BLaER1 (cell line): Measurements from ENCODE around the gene DUSP28.
"Not testable (repeated sequence)": the region's sequence is repeated elsewhere in the genome, so short reads cannot be mapped to it uniquely, and the experiment has no call there.

Experiments used
- H3K27ac ChIP-seq: shearing (Covaris generic); formaldehyde crosslinking; 2 replicates; pipeline ENCODE4 v1.8.1; 2022
- H3K27me3 ChIP-seq: shearing (Covaris generic); formaldehyde crosslinking; 2 replicates; pipeline ENCODE4 v1.8.1; 2022
- H3K36me3 ChIP-seq: shearing (Covaris generic); formaldehyde crosslinking; 2 replicates; pipeline ENCODE4 v1.8.1; 2022
- H3K4me1 ChIP-seq: shearing (Covaris generic); formaldehyde crosslinking; 2 replicates; pipeline ENCODE4 v1.8.1; 2022
- H3K4me2 ChIP-seq: shearing (Covaris generic); formaldehyde crosslinking; 2 replicates; pipeline ENCODE4 v1.8.1; 2022
- H3K4me3 ChIP-seq: shearing (Covaris generic); formaldehyde crosslinking; 2 replicates; pipeline ENCODE4 v1.8.1; 2022
- H3K9ac ChIP-seq: shearing (Covaris generic); formaldehyde crosslinking; 2 replicates; pipeline ENCODE4 v1.8.1; 2022
- H3K9me3 ChIP-seq: shearing (Covaris generic); formaldehyde crosslinking; 2 replicates; pipeline ENCODE4 v1.8.1; 2022
- H4K20me1 ChIP-seq: shearing (Covaris generic); formaldehyde crosslinking; 2 replicates; pipeline ENCODE4 v1.8.1; 2022
- Cebpa-rat ChIP-seq: shearing (Covaris generic); IDR thresholded peaks from 2 replicates; pipeline ENCODE4 v1.8.1; 2022

The DUSP28 gene

GRCh38 chr2:240527153-240527750 lies 32.9 kb upstream of the DUSP28 start:
- no peaks in the 10 kb centered on the region for H3K27me3 ChIP-seq
- no peak overlapping the region for H3K4me3 ChIP-seq
- H3K27ac ChIP-seq: no peak overlapping the region
- H3K36me3 ChIP-seq: peaks cover 97% of the 10 kb centered on the region
- H3K9me3 ChIP-seq: peaks cover 100% of the 10 kb centered on the region
- H3K4me1 ChIP-seq: peaks cover 20% of the 10 kb centered on the region; the same call in 1 of the 2 replicates
- TF ChIP-seq Cebpa-rat: no peak
- no peak overlapping the region for H3K9ac ChIP-seq
- no peak overlapping the region for H3K4me2 ChIP-seq
- H4K20me1 ChIP-seq: no peaks in the 10 kb centered on the region

DNA sequence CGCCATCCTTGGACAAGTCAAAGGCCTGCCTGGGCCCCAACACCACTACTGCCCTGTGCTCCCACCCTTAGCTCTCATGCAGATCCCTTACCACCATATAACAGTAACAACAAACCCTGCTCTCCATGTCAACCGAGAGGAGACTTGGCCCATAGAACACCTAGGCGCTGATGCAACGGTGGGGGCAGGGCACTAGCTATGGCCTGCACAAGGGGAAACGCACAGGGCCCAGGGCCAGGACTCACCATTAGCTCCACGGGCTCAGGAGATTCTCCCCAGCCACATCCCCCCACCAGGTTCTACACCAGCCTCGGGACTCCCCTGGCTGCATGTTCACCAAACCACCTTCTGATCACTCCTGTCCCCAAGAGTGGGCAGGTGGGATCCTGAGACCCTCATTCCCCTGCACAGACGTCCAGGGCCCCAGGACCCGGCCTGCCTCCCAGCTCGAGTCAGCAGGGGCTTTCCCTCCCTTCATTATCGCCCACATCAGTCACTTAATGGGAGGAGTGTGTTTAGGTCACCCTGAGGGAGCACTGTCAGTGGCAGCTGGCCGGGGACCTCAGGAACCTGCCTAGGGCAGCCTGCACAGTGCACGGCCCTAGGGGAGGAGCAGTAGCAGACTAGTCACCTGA lies 31.6 kb upstream of the DUSP28 start:
- H3K9ac ChIP-seq: no peak overlapping the region
- H3K27ac ChIP-seq: no peak overlapping the region
- H4K20me1 ChIP-seq: no peaks in the 10 kb centered on the region
- peaks cover 93% of the 10 kb centered on the region for H3K36me3 ChIP-seq
- TF ChIP-seq Cebpa-rat: no peak
- H3K4me1 ChIP-seq: peaks cover 20% of the 10 kb centered on the region; the same call in 1 of the 2 replicates
- H3K9me3 ChIP-seq: peaks cover 98% of the 10 kb centered on the region
- H3K4me3 ChIP-seq: no peak overlapping the region
- no peaks in the 10 kb centered on the region for H3K27me3 ChIP-seq
- H3K4me2 ChIP-seq: no peak overlapping the region

DNA sequence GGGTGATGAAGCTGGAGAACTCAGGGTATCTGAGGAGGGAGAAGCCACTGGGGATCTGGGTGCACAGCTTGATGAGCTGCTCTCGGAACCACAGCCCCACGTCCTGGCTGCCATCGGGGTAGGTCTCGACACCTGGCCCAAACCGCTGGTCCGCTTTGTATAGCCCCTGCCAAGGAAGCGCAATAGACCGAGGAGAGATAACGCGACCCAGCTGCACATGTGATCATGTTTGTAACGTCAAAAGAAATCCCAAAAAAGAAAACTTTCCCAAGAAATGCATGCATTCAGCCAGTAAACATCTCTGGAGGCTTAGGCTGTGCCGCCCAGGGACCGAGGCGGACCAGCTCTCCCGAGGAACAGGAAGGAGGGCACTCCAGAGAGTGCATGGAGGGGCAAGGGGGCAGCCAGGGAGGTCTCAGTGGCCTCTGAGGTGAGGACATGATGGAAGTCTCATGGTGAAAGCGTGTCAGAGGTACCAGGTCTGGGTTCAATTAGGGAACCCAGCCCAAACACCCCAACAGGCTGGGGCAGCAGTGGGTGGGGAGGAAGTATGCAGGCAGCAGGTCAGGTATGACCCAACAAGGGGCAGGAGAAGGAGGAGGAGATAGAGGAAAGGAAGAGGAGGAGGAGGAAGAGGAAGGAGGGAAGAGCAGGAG lies 30.7 kb upstream of the DUSP28 start:
- no peak overlapping the region for H3K9ac ChIP-seq
- TF ChIP-seq Cebpa-rat: no peak
- no peak overlapping the region for H3K4me2 ChIP-seq
- H3K4me3 ChIP-seq: peak overlapping the region; percentile 14; the same call in 1 of the 2 replicates
- H3K36me3 ChIP-seq: peaks cover 93% of the 10 kb centered on the region
- peaks cover 10% of the 10 kb centered on the region; the same call in 1 of the 2 replicates for H3K4me1 ChIP-seq
- no peaks in the 10 kb centered on the region for H3K27me3 ChIP-seq
- H3K27ac ChIP-seq: no peak overlapping the region
- H4K20me1 ChIP-seq: no peaks in the 10 kb centered on the region
- peaks cover 98% of the 10 kb centered on the region for H3K9me3 ChIP-seq

DNA sequence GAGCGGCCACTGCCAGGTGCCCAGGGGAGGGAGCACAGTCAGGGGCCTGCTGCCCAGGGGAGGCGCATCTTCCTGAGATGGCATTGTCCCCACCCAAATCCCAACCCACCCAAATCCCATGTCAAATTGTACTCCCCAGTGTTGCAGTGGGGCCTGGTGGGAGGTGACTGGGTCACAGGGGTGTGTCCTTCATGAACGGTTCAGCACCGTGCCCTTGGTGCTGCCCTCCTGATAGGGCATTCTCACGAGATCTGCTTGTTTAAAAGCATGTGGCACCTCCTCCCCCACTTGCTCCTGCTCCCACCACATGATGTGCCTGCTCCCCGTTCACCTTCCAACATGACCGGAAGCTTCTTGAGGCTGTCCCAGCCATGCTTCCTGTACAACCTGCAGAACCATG lies 30.0 kb upstream of the DUSP28 start:
- H3K4me2 ChIP-seq: no peak overlapping the region
- H3K27ac ChIP-seq: no peak overlapping the region
- no peak for TF ChIP-seq Cebpa-rat
- peaks cover 7% of the 10 kb centered on the region; the same call in 1 of the 2 replicates for H3K4me1 ChIP-seq
- H3K9me3 ChIP-seq: peaks cover 97% of the 10 kb centered on the region
- H3K4me3 ChIP-seq: no peak overlapping the region
- no peaks in the 10 kb centered on the region for H3K27me3 ChIP-seq
- no peak overlapping the region for H3K9ac ChIP-seq
- H3K36me3 ChIP-seq: peaks cover 93% of the 10 kb centered on the region
- H4K20me1 ChIP-seq: no peaks in the 10 kb centered on the region

DNA sequence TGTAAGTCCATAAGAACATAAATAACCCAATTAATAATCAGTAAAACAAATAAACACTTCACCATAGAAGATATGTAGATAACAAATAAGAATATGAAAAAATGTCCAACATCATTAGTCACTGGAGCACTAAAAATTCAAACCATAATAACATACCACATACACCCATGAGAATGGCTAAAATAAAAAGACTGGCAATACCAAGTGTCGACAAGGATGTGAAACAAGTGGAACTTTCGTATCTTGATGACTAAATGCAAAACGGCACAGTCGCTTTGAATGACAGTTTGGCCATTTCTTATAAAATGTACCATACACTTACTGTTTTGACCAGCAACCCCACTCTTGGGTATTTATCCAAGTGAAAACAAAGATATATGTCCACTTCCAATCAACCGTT lies 29.1 kb upstream of the DUSP28 start:
- H3K27me3 ChIP-seq: no peaks in the 10 kb centered on the region
- H3K4me2 ChIP-seq: no peak overlapping the region
- no peak overlapping the region for H3K9ac ChIP-seq
- H3K27ac ChIP-seq: no peak overlapping the region
- H3K4me1 ChIP-seq: no peaks in the 10 kb centered on the region
- no peaks in the 10 kb centered on the region for H4K20me1 ChIP-seq
- H3K9me3 ChIP-seq: peaks cover 88% of the 10 kb centered on the region
- no peak for TF ChIP-seq Cebpa-rat
- no peak overlapping the region for H3K4me3 ChIP-seq
- peaks cover 92% of the 10 kb centered on the region for H3K36me3 ChIP-seq

DNA sequence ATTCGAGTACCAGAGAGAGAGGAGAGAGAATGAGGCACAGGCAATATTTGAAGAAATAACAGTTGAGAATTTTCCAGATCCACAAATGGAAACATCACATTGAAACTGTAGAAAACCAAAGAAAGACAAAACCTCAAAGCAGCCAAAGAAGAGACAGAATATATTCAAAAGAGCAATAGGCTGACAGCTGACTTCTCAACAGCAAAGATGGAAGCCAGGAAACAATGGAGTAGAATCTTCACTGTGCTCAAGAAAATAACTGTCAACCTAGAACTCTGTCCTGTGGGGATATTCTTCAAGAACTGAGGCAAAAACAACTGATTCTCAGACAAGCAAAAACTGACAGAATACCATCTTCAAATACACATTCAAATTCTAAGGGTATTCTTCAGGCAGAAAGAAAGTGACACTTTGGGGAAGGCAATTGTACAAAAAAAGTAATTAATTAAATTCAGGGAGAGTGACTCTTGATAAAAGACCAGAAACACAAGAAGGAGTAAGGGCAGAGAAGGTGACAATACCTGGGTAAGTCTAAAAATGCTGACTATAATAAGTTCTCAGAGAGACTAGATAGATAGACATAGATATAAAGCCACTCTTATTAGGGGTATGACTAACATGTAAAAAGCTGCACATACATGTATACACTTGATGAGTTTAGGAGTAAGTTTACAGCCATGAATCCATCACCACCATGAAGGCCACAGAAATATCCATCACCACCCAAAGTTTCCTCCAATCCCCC lies 28.0 kb upstream of the DUSP28 start:
- H3K4me3 ChIP-seq: no peak overlapping the region
- no peaks in the 10 kb centered on the region for H3K4me1 ChIP-seq
- H3K36me3 ChIP-seq: peaks cover 90% of the 10 kb centered on the region
- H3K9ac ChIP-seq: no peak overlapping the region
- peaks cover 5% of the 10 kb centered on the region for H4K20me1 ChIP-seq
- no peaks in the 10 kb centered on the region for H3K27me3 ChIP-seq
- no peak overlapping the region for H3K4me2 ChIP-seq
- no peak for TF ChIP-seq Cebpa-rat
- no peak overlapping the region for H3K27ac ChIP-seq
- peaks cover 77% of the 10 kb centered on the region for H3K9me3 ChIP-seq

- H3K4me2 ChIP-seq: no peak overlapping the region
- TF ChIP-seq Cebpa-rat: no peak
- peaks cover 22% of the 10 kb centered on the region for H4K20me1 ChIP-seq
- no peaks in the 10 kb centered on the region for H3K27me3 ChIP-seq
- peaks cover 60% of the 10 kb centered on the region for H3K9me3 ChIP-seq
- no peaks in the 10 kb centered on the region for H3K4me1 ChIP-seq
- no peak overlapping the region for H3K4me3 ChIP-seq
- H3K36me3 ChIP-seq: peaks cover 91% of the 10 kb centered on the region
- H3K9ac ChIP-seq: no peak overlapping the region
- H3K27ac ChIP-seq: no peak overlapping the region
Observed at GRCh38 chr2:240538031-240538780, 22.0 kb upstream of the DUSP28 start.

GRCh38 chr2:240539101-240539500 lies 21.1 kb upstream of the DUSP28 start:
- Histone ChIP-seq H3K36me3 (peaks cover 91% of the 10 kb centered on the region), H3K9me3 (peaks cover 58% of the 10 kb centered on the region), H4K20me1 (peaks cover 22% of the 10 kb centered on the region)
- not testable (repeated sequence) for H3K9ac ChIP-seq, H3K4me2 ChIP-seq, H3K27ac ChIP-seq, H3K27me3 ChIP-seq, H3K4me3 ChIP-seq, H3K4me1 ChIP-seq

DNA sequence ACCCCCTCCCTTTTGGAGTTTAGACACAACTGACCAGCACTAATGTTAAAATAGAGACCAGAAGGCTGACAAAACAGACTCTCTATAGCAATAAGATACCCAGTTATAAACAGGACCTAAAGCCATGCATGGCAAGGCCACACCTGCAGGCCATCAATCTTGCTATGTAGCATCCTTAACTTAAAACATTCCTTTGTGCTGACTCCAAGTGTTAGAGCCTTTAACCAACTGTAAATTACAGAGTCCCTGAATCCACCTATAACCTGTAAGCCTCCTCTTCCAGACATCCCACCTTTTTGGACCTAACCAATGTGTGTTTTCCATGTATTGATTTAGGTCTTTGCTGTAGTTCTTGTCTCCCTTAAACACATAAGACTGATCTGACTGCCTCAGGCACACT lies 20.3 kb upstream of the DUSP28 start:
- no peak overlapping the region for H3K9ac ChIP-seq
- H3K27ac ChIP-seq: no peak overlapping the region
- peaks cover 57% of the 10 kb centered on the region for H3K9me3 ChIP-seq
- no peak for TF ChIP-seq Cebpa-rat
- H3K4me1 ChIP-seq: no peaks in the 10 kb centered on the region
- H3K4me2 ChIP-seq: no peak overlapping the region
- H4K20me1 ChIP-seq: peaks cover 22% of the 10 kb centered on the region
- H3K36me3 ChIP-seq: peaks cover 89% of the 10 kb centered on the region
- no peak overlapping the region for H3K4me3 ChIP-seq
- no peaks in the 10 kb centered on the region for H3K27me3 ChIP-seq
